ENCODE results near the gene CHURC1. TPM values are rescaled to one million over a fixed set of nuclear protein-coding genes. Genes with fewer than 3 reads are reported as not detected.

The CHURC1 gene
- total and polyA plus RNA-seq, 2 of the 13 experiments (the other 11 are each of a cell fraction or from before 2014, with no cell fraction given): 41.1 to 74.4 TPM

DNA sequence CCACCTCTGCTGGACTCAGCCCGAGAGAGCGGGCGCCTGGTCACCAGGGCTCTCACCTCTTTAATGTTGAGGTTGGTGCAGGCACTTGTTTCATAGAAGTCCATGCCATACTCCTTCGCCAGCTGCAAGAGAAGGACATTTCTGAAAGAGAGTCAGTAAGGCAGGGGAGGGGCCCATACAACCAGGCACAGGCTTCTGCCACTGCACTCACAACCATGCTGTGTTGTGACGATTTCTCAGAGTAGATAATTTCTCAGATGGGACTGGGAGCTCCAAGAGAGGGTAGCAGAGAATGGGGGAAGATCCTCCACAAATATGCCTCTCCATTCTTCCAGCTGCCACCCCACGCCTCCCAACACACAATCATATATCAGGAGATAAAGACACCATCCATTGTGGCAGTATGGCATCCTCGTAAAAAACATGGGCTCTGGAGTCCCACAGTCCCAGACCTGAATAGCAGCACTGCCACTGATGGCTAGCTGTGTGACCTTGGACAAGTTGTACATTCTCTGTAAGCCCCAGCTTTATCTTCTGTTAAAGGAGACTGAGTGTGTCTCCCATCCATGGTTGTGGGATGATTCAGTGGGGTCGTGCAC, 34.5 kb downstream of the CHURC1 start (continued):
- 0 out of 2 replicates have a peak, but pooled peaks have one; percentile 31 for TF ChIP-seq ZBTB3 (CRISPR knock-in tag; IDR thresholded peaks at IDR 0.05; ENCODE audit: borderline replicate concordance, low read depth)
- TF ChIP-seq LBX2 (CRISPR knock-in tag; IDR thresholded peaks at IDR 0.05; ENCODE audit: borderline replicate concordance): no peak
- TF ChIP-seq ARNT2 (CRISPR knock-in tag; IDR thresholded peaks at IDR 0.05; ENCODE audit: low read depth): 0 out of 2 replicates have a peak, but pooled peaks have one; percentile 4
- TF ChIP-seq ZNF496 (CRISPR knock-in tag; IDR thresholded peaks at IDR 0.05; ENCODE audit: insufficient replicate concordance): no peak
- no peak for TF ChIP-seq ZMYM4 (CRISPR knock-in tag; IDR thresholded peaks at IDR 0.05)
- TF ChIP-seq HCFC1 (IDR thresholded peaks at IDR 0.05; ENCODE audit: low read depth, low read length): no peak
- no peak for TF ChIP-seq NKX3-1 (CRISPR knock-in tag; IDR thresholded peaks at IDR 0.05)
- TF ChIP-seq, protein P1, sequence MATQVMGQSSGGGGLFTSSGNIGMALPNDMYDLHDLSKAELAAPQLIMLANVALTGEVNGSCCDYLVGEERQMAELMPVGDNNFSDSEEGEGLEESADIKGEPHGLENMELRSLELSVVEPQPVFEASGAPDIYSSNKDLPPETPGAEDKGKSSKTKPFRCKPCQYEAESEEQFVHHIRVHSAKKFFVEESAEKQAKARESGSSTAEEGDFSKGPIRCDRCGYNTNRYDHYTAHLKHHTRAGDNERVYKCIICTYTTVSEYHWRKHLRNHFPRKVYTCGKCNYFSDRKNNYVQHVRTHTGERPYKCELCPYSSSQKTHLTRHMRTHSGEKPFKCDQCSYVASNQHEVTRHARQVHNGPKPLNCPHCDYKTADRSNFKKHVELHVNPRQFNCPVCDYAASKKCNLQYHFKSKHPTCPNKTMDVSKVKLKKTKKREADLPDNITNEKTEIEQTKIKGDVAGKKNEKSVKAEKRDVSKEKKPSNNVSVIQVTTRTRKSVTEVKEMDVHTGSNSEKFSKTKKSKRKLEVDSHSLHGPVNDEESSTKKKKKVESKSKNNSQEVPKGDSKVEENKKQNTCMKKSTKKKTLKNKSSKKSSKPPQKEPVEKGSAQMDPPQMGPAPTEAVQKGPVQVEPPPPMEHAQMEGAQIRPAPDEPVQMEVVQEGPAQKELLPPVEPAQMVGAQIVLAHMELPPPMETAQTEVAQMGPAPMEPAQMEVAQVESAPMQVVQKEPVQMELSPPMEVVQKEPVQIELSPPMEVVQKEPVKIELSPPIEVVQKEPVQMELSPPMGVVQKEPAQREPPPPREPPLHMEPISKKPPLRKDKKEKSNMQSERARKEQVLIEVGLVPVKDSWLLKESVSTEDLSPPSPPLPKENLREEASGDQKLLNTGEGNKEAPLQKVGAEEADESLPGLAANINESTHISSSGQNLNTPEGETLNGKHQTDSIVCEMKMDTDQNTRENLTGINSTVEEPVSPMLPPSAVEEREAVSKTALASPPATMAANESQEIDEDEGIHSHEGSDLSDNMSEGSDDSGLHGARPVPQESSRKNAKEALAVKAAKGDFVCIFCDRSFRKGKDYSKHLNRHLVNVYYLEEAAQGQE (IDR thresholded peaks at IDR 0.05; ENCODE audit: borderline replicate concordance in 1 of 2, low read depth in 1 of 2, low read length in 2 of 2): no peak
- TF ChIP-seq, protein P2, sequence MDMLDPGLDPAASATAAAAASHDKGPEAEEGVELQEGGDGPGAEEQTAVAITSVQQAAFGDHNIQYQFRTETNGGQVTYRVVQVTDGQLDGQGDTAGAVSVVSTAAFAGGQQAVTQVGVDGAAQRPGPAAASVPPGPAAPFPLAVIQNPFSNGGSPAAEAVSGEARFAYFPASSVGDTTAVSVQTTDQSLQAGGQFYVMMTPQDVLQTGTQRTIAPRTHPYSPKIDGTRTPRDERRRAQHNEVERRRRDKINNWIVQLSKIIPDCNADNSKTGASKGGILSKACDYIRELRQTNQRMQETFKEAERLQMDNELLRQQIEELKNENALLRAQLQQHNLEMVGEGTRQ (IDR thresholded peaks at IDR 0.05; ENCODE audit: low read depth, low read length): no peak
- TF ChIP-seq, protein P2 (CRISPR knock-in tag; IDR thresholded peaks at IDR 0.05; ENCODE audit: borderline replicate concordance): no peak
- TF ChIP-seq MZF1 (CRISPR knock-in tag; IDR thresholded peaks at IDR 0.05; ENCODE audit: borderline replicate concordance): no peak
- no peak for TF ChIP-seq SAFB2 (CRISPR knock-in tag; IDR thresholded peaks at IDR 0.05; ENCODE audit: borderline replicate concordance, low read depth)
- TF ChIP-seq SRSF1 (optimal IDR thresholded peaks at IDR 0.05; ENCODE audit: low read depth, low read length): no peak
- TF ChIP-seq ZNF530 (CRISPR knock-in tag; IDR thresholded peaks at IDR 0.05; ENCODE audit: low read depth): no peak
- TF ChIP-seq MEIS1 (CRISPR knock-in tag; IDR thresholded peaks at IDR 0.05; ENCODE audit: borderline replicate concordance): 0 out of 2 replicates have a peak, but pooled peaks have one; percentile 23
- peak; percentile 27 for TF ChIP-seq PHF5A (CRISPR knock-in tag; IDR thresholded peaks at IDR 0.05; ENCODE audit: low read depth, unreplicated experiment)
- TF ChIP-seq MAFF (IDR thresholded peaks at IDR 0.05; ENCODE audit: low read depth, low read length): no peak
- TF ChIP-seq ZNF20 (CRISPR knock-in tag; IDR thresholded peaks at IDR 0.05): no peak
- 0 out of 2 replicates have a peak, but pooled peaks have one; percentile 6 for TF ChIP-seq MIXL1 (CRISPR knock-in tag; IDR thresholded peaks at IDR 0.05)
- peak; percentile 3; the same call in 1 of the 2 replicates for TF ChIP-seq ZNF614 (CRISPR knock-in tag; IDR thresholded peaks at IDR 0.05; ENCODE audit: borderline replicate concordance)
- TF ChIP-seq ZNF326 (CRISPR knock-in tag; IDR thresholded peaks at IDR 0.05; ENCODE audit: borderline replicate concordance): no peak
